Measurements from ENCODE around the gene SLC35E3.

- TF ChIP-seq ZNF274 (IDR thresholded peaks at IDR 0.05; ENCODE audit: low read depth, low read length) (no peak), SUZ12 (IDR thresholded peaks at IDR 0.05; ENCODE audit: extremely low read depth, insufficient read depth, insufficient read length) (no peak), YY1 (IDR thresholded peaks at IDR 0.05; ENCODE audit: insufficient read depth, insufficient read length) (no peak)
Measured at GRCh38 chr12:68733661-68734071, 12.3 kb upstream of the SLC35E3 start.
